ENCODE measurements around the gene ABCC4.
A peak's percentile ranks its signal among the peaks of the same experiment; 100 is the strongest.
"Not testable (repeated sequence)": the region's sequence is repeated elsewhere in the genome, so short reads cannot be mapped to it uniquely, and the experiment has no call there.

Gene ABCC4

GRCh38 chr13:95317039-95317989 is 16.1 kb upstream of the ABCC4 start:
- ATAC-seq (replicated peaks) (no peak), DNase-seq (no peak)
- H3K27ac Mint-ChIP-seq = no peak overlapping the region

DNA sequence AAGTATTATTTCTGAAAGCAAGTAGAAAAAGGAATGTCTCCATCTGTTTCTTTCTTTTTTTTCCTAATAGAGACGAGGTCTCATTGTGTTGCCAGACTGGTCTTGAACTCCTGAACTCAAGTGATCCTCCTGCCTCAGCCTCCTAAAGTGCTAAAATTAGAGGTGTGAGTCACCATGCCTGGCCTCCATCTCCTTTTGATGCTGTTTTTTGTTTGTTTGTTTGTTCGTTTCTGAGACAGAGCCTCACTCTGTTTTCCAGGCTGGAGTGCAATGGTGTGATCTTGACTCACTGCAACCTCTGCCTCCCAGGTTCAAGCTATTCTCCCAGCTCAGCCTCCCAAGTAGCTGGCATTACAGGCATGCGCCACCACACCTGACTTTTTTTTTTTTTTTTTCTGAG is 14.5 kb upstream of the ABCC4 start:
- Mint-ChIP-seq H3K9me3 (no peaks in the 10 kb centered on the region), H3K27ac (no peak overlapping the region), H3K4me3 (no peak overlapping the region), H3K27me3 (peaks cover 0 to 10% of the 10 kb centered on the region in 2 donors), H3K4me1 (no peaks in the 10 kb centered on the region), H3K36me3 (no peaks in the 10 kb centered on the region)
- DNase-seq (no peak), ATAC-seq (replicated peaks) (no peak)

More at GRCh38 chr13:95317039-95317989, 16.1 kb upstream of the ABCC4 start:
- no peaks in the 10 kb centered on the region for H3K36me3 Mint-ChIP-seq
- H3K9me3 Mint-ChIP-seq = no peaks in the 10 kb centered on the region
- H3K4me1 Mint-ChIP-seq = no peaks in the 10 kb centered on the region
- peaks cover 0 to 7% of the 10 kb centered on the region in 2 donors for H3K27me3 Mint-ChIP-seq
- no peak overlapping the region for H3K4me3 Mint-ChIP-seq

- no peak overlapping the region for H3K27ac Mint-ChIP-seq
- ATAC-seq (replicated peaks) = no peak
- H3K27me3 Mint-ChIP-seq = peaks cover 3 to 11% of the 10 kb centered on the region in 2 donors
- H3K4me3 Mint-ChIP-seq = no peak overlapping the region
- H3K36me3 Mint-ChIP-seq = peaks cover 0 to 2% of the 10 kb centered on the region in 2 donors
- no peak for DNase-seq
- no peaks in the 10 kb centered on the region for H3K4me1 Mint-ChIP-seq
- no peaks in the 10 kb centered on the region for H3K9me3 Mint-ChIP-seq
Observed at GRCh38 chr13:95307507-95307906, 6.3 kb upstream of the ABCC4 start.

- H3K4me3 Mint-ChIP-seq = no peak overlapping the region
- peaks cover 9 to 20% of the 10 kb centered on the region in 2 donors for H3K4me1 Mint-ChIP-seq
- no peak overlapping the region for H3K27ac Mint-ChIP-seq
- no peaks in the 10 kb centered on the region for H3K9me3 Mint-ChIP-seq
- no peak for DNase-seq
- H3K27me3 Mint-ChIP-seq = peaks cover 0 to 17% of the 10 kb centered on the region in 2 donors
- no peak for ATAC-seq (replicated peaks)
- H3K36me3 Mint-ChIP-seq = peaks cover 2% of the 10 kb centered on the region in 2 donors
Observed at GRCh38 chr13:95304453-95304852, 3.2 kb upstream of the ABCC4 start.

GRCh38 chr13:95301968-95302393 is 730 bp upstream of the ABCC4 start:
- Mint-ChIP-seq H3K9me3 (no peaks in the 10 kb centered on the region), H3K27ac (peak overlapping the region; percentile 71), H3K36me3 (peaks cover 2 to 5% of the 10 kb centered on the region in 2 donors), H3K27me3 (peaks cover 0 to 17% of the 10 kb centered on the region in 2 donors), H3K4me1 (peaks cover 16 to 30% of the 10 kb centered on the region in 2 donors), H3K4me3 (peak overlapping the region; percentile 74 to 82)
- DNase-seq (no peak), ATAC-seq (replicated peaks) (peak; percentile 12 to 23)

GRCh38 chr13:95300625-95301182 is 547 bp downstream of the ABCC4 start:
- peaks cover 1 to 14% of the 10 kb centered on the region in 2 donors for H3K36me3 Mint-ChIP-seq
- peaks cover 0 to 17% of the 10 kb centered on the region in 2 donors for H3K27me3 Mint-ChIP-seq
- H3K4me1 Mint-ChIP-seq = peaks cover 16 to 38% of the 10 kb centered on the region in 2 donors
- H3K4me3 Mint-ChIP-seq = peak overlapping the region; percentile 82 to 88
- H3K9me3 Mint-ChIP-seq = no peaks in the 10 kb centered on the region
- H3K27ac Mint-ChIP-seq = peak overlapping the region; percentile 62
- ATAC-seq (replicated peaks) (peak; percentile 51 to 59), DNase-seq (peak; percentile 24)

DNA sequence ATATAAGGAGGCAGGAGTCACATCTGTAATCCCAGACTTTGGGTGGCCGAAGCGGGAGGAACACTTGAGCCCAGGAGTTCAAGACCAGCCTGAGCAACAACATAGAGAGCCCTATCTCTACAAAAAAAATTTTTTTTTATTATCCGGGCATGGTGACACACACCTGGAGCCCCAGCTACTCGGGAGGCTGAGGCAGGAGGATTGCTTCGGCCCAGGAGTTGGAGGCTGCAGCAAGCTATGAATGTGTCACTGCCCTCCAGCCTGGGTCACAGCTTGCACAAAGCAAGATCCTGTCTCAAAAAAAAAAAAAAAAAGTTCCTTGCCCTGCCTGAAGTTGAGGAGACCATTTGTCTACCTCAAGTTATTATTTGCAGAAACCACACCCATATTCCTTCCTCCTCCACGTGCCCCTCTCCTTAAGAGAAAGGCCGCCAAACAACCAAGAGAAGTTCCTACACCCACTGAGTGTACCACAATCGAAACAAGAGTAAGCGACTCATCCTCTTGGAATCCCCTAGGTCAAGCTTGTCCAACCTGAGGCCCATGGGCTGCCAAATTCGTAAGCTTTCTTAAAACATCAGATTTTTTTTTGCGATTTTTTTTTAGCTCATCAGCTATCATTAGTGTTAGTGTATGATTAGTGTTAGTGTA is 2.2 kb downstream of the ABCC4 start:
- Mint-ChIP-seq H3K27ac (peak overlapping the region; percentile 84), H3K4me3 (peak overlapping the region in 1 of 2 donors; percentile 17)

DNA sequence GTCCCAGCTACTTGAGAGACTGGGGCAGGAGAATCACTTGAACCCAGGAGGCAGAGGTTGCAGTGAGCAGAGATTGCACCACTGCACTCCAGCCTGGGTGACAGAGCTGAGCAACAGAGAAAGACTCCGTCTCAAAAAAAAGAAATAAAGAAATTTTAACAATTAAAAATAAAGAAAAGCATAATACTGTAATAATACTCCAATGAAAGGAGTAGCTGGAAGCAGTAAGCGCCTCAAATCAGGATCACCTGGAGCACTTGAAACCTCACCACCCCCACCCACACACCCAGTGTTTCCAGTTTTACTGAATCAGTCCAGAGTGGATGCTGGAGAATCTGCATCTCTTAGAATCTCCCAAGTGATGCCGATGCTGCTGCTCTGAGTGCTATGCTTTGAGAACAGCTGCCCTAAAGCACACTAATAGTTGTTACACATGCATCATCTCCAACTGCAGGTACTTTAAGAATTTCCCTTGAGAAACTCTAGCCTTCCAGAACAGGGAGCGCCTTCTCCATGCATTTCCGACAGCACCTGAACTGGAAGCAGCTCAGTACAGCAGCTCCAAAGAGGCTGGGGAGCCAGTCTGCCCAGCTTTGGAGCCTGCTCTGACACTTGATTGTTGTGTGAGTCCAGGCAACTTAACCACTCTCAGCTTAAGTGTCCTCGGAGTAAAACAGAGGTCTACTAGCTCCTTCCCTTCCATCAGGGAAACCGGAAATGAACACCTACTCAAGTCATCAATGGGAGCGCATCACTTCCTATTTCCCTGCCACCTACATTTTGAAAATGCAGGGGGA is 2.9 kb downstream of the ABCC4 start:
- no peak overlapping the region for H3K4me3 Mint-ChIP-seq
- H3K9me3 Mint-ChIP-seq = no peaks in the 10 kb centered on the region
- H3K27ac Mint-ChIP-seq = no peak overlapping the region
- H3K4me1 Mint-ChIP-seq = peaks cover 18 to 42% of the 10 kb centered on the region in 2 donors
- DNase-seq (no peak), ATAC-seq (replicated peaks) (no peak)
- peaks cover 0 to 7% of the 10 kb centered on the region in 2 donors for H3K27me3 Mint-ChIP-seq
- H3K36me3 Mint-ChIP-seq = peaks cover 1 to 14% of the 10 kb centered on the region in 2 donors

More for the DNA sequence above, 2.2 kb downstream of the ABCC4 start:
- DNase-seq (no peak), ATAC-seq (replicated peaks) (peak in 1 of 2 donors; percentile 33)
- peaks cover 1 to 14% of the 10 kb centered on the region in 2 donors for H3K36me3 Mint-ChIP-seq
- peaks cover 18 to 42% of the 10 kb centered on the region in 2 donors for H3K4me1 Mint-ChIP-seq
- H3K9me3 Mint-ChIP-seq = no peaks in the 10 kb centered on the region
- H3K27me3 Mint-ChIP-seq = peaks cover 0 to 12% of the 10 kb centered on the region in 2 donors

DNA sequence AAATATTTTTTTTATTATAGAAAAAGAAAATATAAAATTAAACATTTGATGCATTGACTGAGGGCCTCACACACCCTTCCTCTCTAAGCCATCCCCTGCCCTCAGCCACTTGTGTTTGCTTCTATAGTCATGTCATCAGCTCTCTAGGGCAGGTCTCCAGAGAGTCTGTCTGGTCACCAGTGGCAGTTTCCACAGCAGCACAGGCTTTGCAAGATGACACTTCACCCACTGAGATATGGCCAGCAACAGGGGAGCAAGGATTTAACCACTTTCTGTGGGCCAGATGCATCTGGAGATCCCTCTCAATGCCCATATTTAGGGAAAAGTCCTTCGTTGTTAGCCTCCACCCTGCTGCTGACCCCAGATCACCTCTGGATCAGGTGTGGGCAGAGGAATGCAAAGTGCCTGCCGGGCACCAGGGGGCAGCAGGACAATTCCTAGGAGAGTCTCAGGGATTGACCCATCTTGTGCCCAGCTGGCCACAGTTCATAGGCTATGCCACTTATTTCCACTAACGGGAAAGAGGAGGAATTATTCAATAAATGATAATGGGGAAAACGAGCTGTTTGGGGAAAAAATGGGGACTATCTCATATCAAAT is 4.8 kb downstream of the ABCC4 start:
- Mint-ChIP-seq H3K27ac (no peak overlapping the region), H3K27me3 (no peaks in the 10 kb centered on the region), H3K36me3 (peaks cover 1 to 25% of the 10 kb centered on the region in 2 donors), H3K4me3 (no peak overlapping the region), H3K9me3 (no peaks in the 10 kb centered on the region), H3K4me1 (peaks cover 16 to 35% of the 10 kb centered on the region in 2 donors)
- no peak for DNase-seq
- no peak for ATAC-seq (replicated peaks)

- peaks cover 12 to 28% of the 10 kb centered on the region in 2 donors for H3K4me1 Mint-ChIP-seq
- H3K27ac Mint-ChIP-seq = no peak overlapping the region
- no peaks in the 10 kb centered on the region for H3K9me3 Mint-ChIP-seq
- H3K36me3 Mint-ChIP-seq = peaks cover 1 to 28% of the 10 kb centered on the region in 2 donors
- no peak overlapping the region for H3K4me3 Mint-ChIP-seq
- no peak for DNase-seq
- ATAC-seq (replicated peaks) = no peak
- H3K27me3 Mint-ChIP-seq = no peaks in the 10 kb centered on the region
Observed at GRCh38 chr13:95295026-95295425, 6.2 kb downstream of the ABCC4 start.

- Mint-ChIP-seq H3K4me3 (no peak overlapping the region), H3K36me3 (peaks cover 1 to 33% of the 10 kb centered on the region in 2 donors), H3K4me1 (peaks cover 4 to 13% of the 10 kb centered on the region in 2 donors), H3K27me3 (no peaks in the 10 kb centered on the region), H3K9me3 (no peaks in the 10 kb centered on the region), H3K27ac (peak overlapping the region; percentile 37)
- DNase-seq (no peak), ATAC-seq (replicated peaks) (no peak)
Observed at GRCh38 chr13:95292622-95293021, 8.6 kb downstream of the ABCC4 start.

DNA sequence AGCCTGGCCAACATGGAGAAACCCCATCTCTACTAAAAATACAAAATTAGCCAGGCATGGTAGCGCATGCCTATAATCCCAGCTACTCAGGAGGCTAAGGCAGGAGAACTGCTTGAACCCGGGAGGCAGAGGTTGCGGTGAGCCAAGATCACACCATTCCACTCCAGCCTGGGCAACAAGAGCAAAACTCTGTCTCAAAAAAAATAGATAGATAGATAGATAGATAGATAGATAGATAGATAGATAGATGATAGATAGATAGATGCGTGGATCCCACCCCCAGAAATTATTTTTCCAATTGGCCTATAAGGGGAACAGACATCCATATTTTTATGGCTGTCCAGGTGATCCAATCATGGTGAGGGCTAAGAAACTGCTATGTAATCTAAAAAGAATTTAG is 11.3 kb downstream of the ABCC4 start:
- not testable (repeated sequence) for H3K9me3 Mint-ChIP-seq; ATAC-seq (replicated peaks)

GRCh38 chr13:95289020-95289444 is 12.2 kb downstream of the ABCC4 start:
- DNase-seq (no peak), ATAC-seq (replicated peaks) (no peak)
- H3K27ac Mint-ChIP-seq = no peak overlapping the region
- H3K9me3 Mint-ChIP-seq = no peaks in the 10 kb centered on the region
- no peak overlapping the region for H3K4me3 Mint-ChIP-seq
- peaks cover 6% of the 10 kb centered on the region in 2 donors for H3K4me1 Mint-ChIP-seq
- no peaks in the 10 kb centered on the region for H3K27me3 Mint-ChIP-seq
- H3K36me3 Mint-ChIP-seq = peaks cover 0 to 24% of the 10 kb centered on the region in 2 donors

More for the DNA sequence above, 11.3 kb downstream of the ABCC4 start:
- not testable (repeated sequence) for DNase-seq, H3K27me3 Mint-ChIP-seq, H3K27ac Mint-ChIP-seq, H3K4me3 Mint-ChIP-seq
- Mint-ChIP-seq H3K4me1 (peaks cover 8 to 11% of the 10 kb centered on the region in 2 donors), H3K36me3 (peaks cover 0 to 24% of the 10 kb centered on the region in 2 donors)

Measured in stimulated activated naive B cell treated with anti-CD40 and anti-IgM and Interleukin-4, amounts not matched to agents 10 μg/mL and 1 μg/mL and 100 μg/mL, for 72 hours (primary cell).